Measurements from ENCODE around the gene RABGAP1L.

- TF ChIP-seq CTCF (optimal IDR thresholded peaks at IDR 0.05 in 1 of 3, IDR thresholded peaks at IDR 0.05 in 1 of 3, conservative IDR thresholded peaks at IDR 0.05 in 1 of 3; ENCODE audit: extremely low read depth in 1 of 3, insufficient read depth in 2 of 3, low read length in 3 of 3) (no peak), EZH2 (IDR thresholded peaks at IDR 0.05; ENCODE audit: low read length) (no peak)
Measured at GRCh38 chr1:174428033-174428432, 268.7 kb downstream of the RABGAP1L start.

All from keratinocyte (primary cell).